Epithelial cell of prostate (primary cell): ENCODE data around the gene WDR44.

Experiments used
- DNase-seq: peaks from one replicate; pipeline ENCODE4 v3.0.0-alpha.2; 2011; ENCODE audit warnings: low read depth, low spot score
- H3K27ac ChIP-seq: fragments of 450-650 bp; 2 replicates; pipeline ENCODE4 v1.5.1; 2017; ENCODE audit warnings: mild to moderate bottlenecking

Gene WDR44

GRCh38 chrX:118355225-118355920 lies 9.5 kb downstream of the WDR44 start:
- H3K27ac ChIP-seq: no peak overlapping the region
- no peak for DNase-seq

- DNase-seq: no peak
- no peak overlapping the region for H3K27ac ChIP-seq
Measured at GRCh38 chrX:118356154-118356701, 10.3 kb downstream of the WDR44 start.

DNA sequence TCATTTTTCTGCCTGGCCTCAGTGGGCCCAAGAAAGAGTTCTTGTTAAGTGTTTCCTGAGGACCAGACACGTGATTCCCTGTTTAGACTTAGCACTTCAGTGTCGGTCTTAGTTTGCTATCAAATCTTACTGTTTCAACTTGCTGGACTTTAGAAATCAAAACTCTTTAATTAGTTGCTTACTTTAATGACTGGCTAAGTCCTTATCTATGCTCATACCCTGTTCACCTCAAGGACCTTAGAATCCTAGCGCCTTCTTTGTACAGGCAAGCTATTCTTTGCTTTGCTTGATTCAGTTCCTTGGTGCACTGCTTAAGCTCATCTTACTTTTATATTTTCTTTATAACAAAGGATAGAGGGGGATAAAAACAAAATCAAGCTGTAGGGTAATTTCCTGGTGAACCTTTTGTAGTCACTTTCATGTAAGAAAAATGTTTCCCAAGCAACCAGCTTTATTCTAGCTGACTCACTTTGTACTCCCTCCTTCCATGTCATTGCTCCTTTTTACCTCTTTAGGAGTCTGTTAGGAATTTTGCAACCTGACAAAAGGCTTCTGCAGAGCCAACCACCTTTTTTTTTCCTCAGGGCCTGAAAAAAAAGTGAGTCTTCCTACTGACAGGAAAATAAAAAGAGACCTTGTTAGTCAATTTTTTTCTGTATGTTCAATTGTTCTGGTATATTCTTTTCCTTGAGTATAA lies 14.7 kb downstream of the WDR44 start:
- peak overlapping the region; percentile 27 for H3K27ac ChIP-seq
- no peak for DNase-seq

- DNase-seq: no peak
- no peak overlapping the region for H3K27ac ChIP-seq
Measured at GRCh38 chrX:118364261-118364660, 18.4 kb downstream of the WDR44 start.

- DNase-seq: no peak
- no peak overlapping the region for H3K27ac ChIP-seq
Measured at GRCh38 chrX:118367338-118367737, 21.4 kb downstream of the WDR44 start.

- DNase-seq: no peak
- H3K27ac ChIP-seq: no peak overlapping the region
Measured at GRCh38 chrX:118368398-118368797, 22.5 kb downstream of the WDR44 start.

DNA sequence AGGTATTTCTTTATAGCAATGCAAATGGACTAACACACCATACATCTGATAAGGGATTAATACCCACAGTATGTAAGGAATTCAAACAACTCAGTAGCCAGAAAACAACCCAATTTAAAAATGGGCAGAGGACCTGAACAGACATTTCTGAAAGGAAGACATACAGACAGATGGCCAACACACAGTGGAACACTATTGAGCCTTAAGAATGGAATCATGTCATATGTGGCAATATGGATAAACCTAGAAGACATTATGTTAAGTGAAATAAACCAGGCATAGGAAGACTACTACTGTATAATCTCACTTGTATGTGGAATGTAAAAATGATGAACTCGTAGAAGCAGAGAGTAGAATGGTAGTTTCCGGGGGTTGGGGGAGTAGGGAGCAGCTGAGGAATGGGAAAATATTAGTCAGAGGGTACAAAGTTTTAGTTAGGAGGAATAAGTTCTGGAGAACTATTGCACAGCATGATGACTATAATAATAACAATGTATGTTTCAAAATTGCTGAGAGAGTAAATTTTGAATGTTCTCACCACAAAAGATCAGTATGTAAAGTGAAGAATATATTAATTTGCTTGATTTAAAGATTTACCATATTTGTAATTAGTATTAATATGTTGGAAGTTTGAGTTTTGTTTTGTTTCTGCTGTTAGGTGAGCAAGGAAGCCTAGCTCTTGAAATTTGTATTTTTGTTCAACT lies 25.2 kb downstream of the WDR44 start:
- no peak overlapping the region for H3K27ac ChIP-seq
- DNase-seq: no peak

GRCh38 chrX:118373538-118373937 lies 27.6 kb downstream of the WDR44 start:
- no peak for DNase-seq

GRCh38 chrX:118383120-118383519 lies 37.2 kb downstream of the WDR44 start:
- no peak overlapping the region for H3K27ac ChIP-seq
- no peak for DNase-seq

More at GRCh38 chrX:118373538-118373937, 27.6 kb downstream of the WDR44 start:
- H3K27ac ChIP-seq: no peak overlapping the region

- no peak overlapping the region for H3K27ac ChIP-seq
Measured at GRCh38 chrX:118392716-118393115, 46.8 kb downstream of the WDR44 start.

GRCh38 chrX:118396113-118396512 lies 50.2 kb downstream of the WDR44 start:
- no peak overlapping the region for H3K27ac ChIP-seq
- no peak for DNase-seq

More at GRCh38 chrX:118392716-118393115, 46.8 kb downstream of the WDR44 start:
- no peak for DNase-seq

- DNase-seq: no peak
- H3K27ac ChIP-seq: no peak overlapping the region
Measured at GRCh38 chrX:118418811-118419251, 72.9 kb downstream of the WDR44 start.

DNA sequence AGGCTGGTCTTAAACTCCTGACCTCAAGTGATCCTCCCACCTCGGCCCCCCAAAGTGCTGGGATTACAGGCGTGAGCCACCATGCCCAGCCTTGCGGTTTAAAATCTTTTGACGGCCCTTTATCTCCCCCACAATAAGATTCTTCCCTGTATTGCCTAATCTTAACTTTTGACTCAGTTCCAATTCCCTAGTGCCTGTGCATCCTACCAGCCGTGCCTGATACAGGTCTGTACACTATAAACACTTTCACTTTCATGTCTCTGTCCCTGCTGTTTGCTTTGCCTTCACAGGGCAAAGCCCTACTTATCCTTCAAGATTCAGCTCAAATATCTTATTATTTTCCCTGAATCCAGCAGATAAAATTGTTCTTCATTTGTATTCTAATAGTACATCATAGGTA lies 74.6 kb downstream of the WDR44 start:
- H3K27ac ChIP-seq: no peak overlapping the region
- DNase-seq: no peak

DNA sequence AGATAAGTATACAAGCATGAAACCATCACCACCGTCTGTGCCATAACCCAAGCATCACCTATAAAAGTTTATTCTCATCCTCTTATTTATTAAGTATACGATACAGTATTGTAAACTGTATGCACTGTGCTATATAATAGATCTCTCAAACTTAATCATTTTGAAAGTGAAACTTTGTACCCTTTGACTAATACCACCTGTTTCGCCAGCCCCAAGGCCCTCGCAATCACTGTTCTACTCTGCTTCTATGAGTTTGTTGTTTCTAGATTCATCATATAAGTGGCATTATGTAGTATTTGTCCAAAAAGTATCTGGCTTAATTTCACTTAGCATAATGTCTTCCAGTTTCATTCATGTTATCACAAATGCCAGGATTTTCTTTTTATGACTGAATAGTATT lies 77.7 kb downstream of the WDR44 start:
- H3K27ac ChIP-seq: no peak overlapping the region
- no peak for DNase-seq

DNA sequence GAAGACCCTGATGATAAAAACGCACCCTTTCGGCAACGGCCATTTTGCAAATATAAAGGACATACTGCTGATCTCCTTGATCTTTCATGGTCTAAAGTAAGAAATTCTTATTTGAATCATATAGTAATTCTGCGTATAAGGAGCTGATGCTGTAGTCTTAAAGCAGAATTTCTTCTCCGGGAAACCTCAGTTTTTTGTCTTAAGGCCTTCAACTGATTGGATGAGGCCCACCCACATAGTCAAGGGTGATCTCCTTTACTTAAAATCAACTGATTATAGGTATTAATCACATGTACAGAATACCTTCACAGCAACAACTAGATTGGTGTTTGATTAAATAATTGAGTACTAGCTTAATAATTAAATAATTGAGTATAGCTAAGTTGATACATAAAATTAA lies 86.9 kb downstream of the WDR44 start:
- H3K27ac ChIP-seq: no peak overlapping the region
- no peak for DNase-seq

GRCh38 chrX:118437283-118437682 lies 91.4 kb downstream of the WDR44 start:
- no peak overlapping the region for H3K27ac ChIP-seq
- DNase-seq: no peak

GRCh38 chrX:118448273-118448783 lies 102.4 kb downstream of the WDR44 start:
- H3K27ac ChIP-seq: no peak overlapping the region
- DNase-seq: no peak

- no peak overlapping the region for H3K27ac ChIP-seq
Measured at GRCh38 chrX:118455013-118455412, 109.1 kb downstream of the WDR44 start.

DNA sequence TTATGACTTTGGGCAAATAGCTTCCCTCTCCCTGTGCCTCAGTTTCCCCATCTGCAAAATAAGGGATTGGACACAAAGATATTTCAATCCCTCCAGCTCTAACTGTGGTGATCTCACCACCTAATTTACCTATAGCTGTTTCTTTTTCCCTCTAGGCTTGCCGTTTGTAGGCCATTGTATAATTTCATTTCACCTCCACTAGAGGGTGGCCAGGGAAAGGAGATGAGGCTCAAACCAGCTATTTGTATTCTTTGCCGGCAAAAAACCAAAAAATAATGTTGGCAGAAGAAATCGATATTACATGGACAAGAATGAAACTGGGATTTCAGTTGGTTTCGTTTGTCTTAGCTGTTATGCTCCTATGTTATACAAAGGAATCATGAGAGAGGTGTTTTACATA lies 113.6 kb downstream of the WDR44 start:
- no peak for DNase-seq
- H3K27ac ChIP-seq: no peak overlapping the region

More at GRCh38 chrX:118455013-118455412, 109.1 kb downstream of the WDR44 start:
- no peak for DNase-seq

GRCh38 chrX:118464501-118464900 lies 118.6 kb downstream of the WDR44 start:
- no peak for DNase-seq

DNA sequence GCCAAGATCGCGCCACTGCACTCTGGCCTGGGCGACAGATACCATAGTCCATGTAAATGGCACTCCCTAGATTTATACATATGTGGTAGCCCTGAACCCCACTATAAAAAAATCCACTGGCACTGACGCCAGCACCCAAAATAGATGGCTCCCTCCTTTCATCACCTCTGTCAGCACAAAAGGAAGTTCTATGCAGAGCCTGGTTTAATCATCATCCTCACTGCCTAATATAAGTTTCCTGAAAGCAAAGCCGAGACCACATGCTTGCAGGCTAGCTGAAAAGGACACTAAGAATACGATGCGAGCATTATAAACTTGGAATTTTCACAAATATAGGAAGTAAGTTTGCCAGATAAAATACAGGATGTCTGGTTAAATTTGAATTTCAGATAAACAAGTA lies 122.2 kb downstream of the WDR44 start:
- no peak for DNase-seq
- no peak overlapping the region for H3K27ac ChIP-seq

More at GRCh38 chrX:118464501-118464900, 118.6 kb downstream of the WDR44 start:
- no peak overlapping the region for H3K27ac ChIP-seq
